HAP-1 (cell line): ENCODE data around the gene MPRIP.

Source experiments
- DNase-seq, 2 experiments: peaks; one replicate each; pipeline ENCODE4 v3.0.0-alpha.2; 2016 to 2020; ENCODE audit warnings: low spot score in 2 of 2
- H3K27me3 ChIP-seq: fragments of 250-450 bp; sonication (Bioruptor Pico); 2 replicates; pipeline ENCODE4 v1.5.1; 2020; ENCODE audit warnings: low read depth, mild to moderate bottlenecking, moderate library complexity
- H3K36me3 ChIP-seq: fragments of 250-450 bp; sonication (Bioruptor Pico); replicated peaks from 2 replicates; pipeline ENCODE4 v1.5.1; 2020; ENCODE audit warnings: mild to moderate bottlenecking
- H3K4me1 ChIP-seq: fragments of 250-450 bp; sonication (Bioruptor Pico); 2 replicates; pipeline ENCODE4 v1.5.1; 2020; ENCODE audit warnings: mild to moderate bottlenecking
- H3K4me3 ChIP-seq: fragments of 250-450 bp; sonication (Bioruptor Pico); 2 replicates; pipeline ENCODE4 v1.5.1; 2020; ENCODE audit warnings: mild to moderate bottlenecking, moderate library complexity
- H3K9me3 ChIP-seq: fragments of 250-450 bp; sonication (Bioruptor Pico); 2 replicates; pipeline ENCODE4 v1.5.1; 2020; ENCODE audit warnings: mild to moderate bottlenecking, moderate library complexity
- in situ Hi-C: fragments of 300-500 bp; cut with MboI; formaldehyde crosslinking; loops from 3 replicates; pipeline ENCODE4 v1.14.3; 2020; ENCODE audit warnings: low sequenced_read_pairs, inconsistent platforms, mixed read lengths

The MPRIP gene

DNA sequence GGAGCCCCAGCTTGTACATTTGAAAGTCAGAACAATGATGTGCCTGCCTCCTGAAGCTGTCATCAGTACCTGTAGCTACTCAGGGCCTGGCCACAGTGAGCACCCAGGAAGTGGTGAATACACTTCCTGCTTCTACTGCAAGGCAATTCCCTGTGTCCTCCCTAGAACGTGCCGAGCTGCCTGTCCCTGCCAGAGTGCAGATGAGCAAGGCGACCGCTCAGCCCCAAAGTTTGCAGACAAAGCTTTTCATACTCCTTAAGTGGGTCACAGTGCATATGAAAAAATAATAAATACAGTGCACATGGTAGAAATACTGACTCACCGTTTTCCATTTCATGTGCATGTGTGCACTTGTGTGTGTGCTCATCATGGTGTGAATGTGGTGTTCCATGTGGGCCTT, 77.3 kb downstream of the MPRIP start:
- Histone ChIP-seq H3K4me1 (peaks cover 8% of the 10 kb centered on the region), H3K4me3 (no peak overlapping the region), H3K36me3 (no peaks in the 10 kb centered on the region), H3K9me3 (no peaks in the 10 kb centered on the region), H3K27me3 (no peaks in the 10 kb centered on the region)
- in situ Hi-C loops: loop anchor here (10.0 kb wide), 1 partner anchor 55 kb away; no protein-coding TSS in a partner anchor
- no peak for DNase-seq

DNA sequence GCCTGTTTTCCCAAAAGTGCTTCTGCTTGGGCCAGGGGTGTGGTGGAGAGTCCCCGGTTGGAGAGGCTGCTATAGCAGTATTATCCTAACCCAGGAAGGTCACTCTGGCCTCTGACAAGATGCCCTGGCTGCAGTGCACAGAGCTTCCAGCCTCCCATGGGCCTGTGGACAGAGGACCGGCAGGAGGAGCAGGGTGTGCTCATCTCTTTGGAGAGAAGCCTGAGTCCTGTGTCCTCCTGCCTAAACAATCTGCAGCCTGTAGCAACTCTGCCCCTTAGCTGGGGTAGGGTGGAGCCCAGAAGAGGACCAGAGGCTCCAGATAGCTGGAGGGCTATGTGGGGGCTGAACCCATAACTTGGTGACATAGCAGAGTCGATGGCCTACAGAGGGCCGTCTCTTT, 78.0 kb downstream of the MPRIP start:
- no peaks in the 10 kb centered on the region for H3K27me3 ChIP-seq
- H3K4me3 ChIP-seq: no peak overlapping the region
- in situ Hi-C loops: no loop called here
- no peaks in the 10 kb centered on the region for H3K9me3 ChIP-seq
- H3K4me1 ChIP-seq: peaks cover 8% of the 10 kb centered on the region
- no peaks in the 10 kb centered on the region for H3K36me3 ChIP-seq
- no peak for DNase-seq

- H3K4me3 ChIP-seq: no peak overlapping the region
- no peaks in the 10 kb centered on the region for H3K27me3 ChIP-seq
- no peaks in the 10 kb centered on the region for H3K36me3 ChIP-seq
- H3K9me3 ChIP-seq: no peaks in the 10 kb centered on the region
- in situ Hi-C loops: no loop called here
- no peak for DNase-seq
- peaks cover 8% of the 10 kb centered on the region for H3K4me1 ChIP-seq
Measured at GRCh38 chr17:17120701-17121100, 78.4 kb downstream of the MPRIP start.

- peaks cover 8% of the 10 kb centered on the region for H3K4me1 ChIP-seq
- no peaks in the 10 kb centered on the region for H3K27me3 ChIP-seq
- no peak for DNase-seq
- no peaks in the 10 kb centered on the region for H3K36me3 ChIP-seq
- H3K4me3 ChIP-seq: no peak overlapping the region
- in situ Hi-C loops: no loop called here
- no peaks in the 10 kb centered on the region for H3K9me3 ChIP-seq
Measured at GRCh38 chr17:17121162-17121561, 78.9 kb downstream of the MPRIP start.

GRCh38 chr17:17122781-17123483, 80.7 kb downstream of the MPRIP start:
- no peak overlapping the region for H3K4me3 ChIP-seq
- peaks cover 3% of the 10 kb centered on the region; the same call in 1 of the 2 replicates for H3K36me3 ChIP-seq
- no peaks in the 10 kb centered on the region for H3K9me3 ChIP-seq
- no peaks in the 10 kb centered on the region for H3K27me3 ChIP-seq
- in situ Hi-C loops: no loop called here
- peaks cover 8% of the 10 kb centered on the region for H3K4me1 ChIP-seq
- DNase-seq: peak; percentile 27 to 64

DNA sequence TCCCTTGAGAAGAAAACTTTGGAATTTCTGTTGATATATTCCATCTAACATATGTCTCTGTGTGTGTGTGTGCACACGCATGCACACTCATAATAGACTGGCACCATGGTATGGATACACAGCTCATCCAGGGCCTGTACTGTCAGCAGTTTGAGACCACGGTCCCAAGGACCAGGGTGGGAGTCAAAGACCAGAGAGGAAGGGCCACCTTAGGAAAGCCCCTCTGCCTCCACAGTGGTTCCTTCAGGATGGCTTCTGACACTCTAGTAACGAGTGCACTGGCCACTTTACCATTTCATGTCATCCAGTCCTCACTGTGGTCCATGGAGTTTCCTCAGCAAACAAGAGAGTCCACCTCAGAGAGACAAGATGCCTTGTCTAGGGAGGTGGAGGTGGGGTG, 82.1 kb downstream of the MPRIP start:
- H3K9me3 ChIP-seq: no peaks in the 10 kb centered on the region
- in situ Hi-C loops: no loop called here
- H3K27me3 ChIP-seq: no peaks in the 10 kb centered on the region
- DNase-seq: no peak
- no peak overlapping the region for H3K4me3 ChIP-seq
- H3K36me3 ChIP-seq: peaks cover 3% of the 10 kb centered on the region; the same call in 1 of the 2 replicates
- H3K4me1 ChIP-seq: peaks cover 8% of the 10 kb centered on the region

DNA sequence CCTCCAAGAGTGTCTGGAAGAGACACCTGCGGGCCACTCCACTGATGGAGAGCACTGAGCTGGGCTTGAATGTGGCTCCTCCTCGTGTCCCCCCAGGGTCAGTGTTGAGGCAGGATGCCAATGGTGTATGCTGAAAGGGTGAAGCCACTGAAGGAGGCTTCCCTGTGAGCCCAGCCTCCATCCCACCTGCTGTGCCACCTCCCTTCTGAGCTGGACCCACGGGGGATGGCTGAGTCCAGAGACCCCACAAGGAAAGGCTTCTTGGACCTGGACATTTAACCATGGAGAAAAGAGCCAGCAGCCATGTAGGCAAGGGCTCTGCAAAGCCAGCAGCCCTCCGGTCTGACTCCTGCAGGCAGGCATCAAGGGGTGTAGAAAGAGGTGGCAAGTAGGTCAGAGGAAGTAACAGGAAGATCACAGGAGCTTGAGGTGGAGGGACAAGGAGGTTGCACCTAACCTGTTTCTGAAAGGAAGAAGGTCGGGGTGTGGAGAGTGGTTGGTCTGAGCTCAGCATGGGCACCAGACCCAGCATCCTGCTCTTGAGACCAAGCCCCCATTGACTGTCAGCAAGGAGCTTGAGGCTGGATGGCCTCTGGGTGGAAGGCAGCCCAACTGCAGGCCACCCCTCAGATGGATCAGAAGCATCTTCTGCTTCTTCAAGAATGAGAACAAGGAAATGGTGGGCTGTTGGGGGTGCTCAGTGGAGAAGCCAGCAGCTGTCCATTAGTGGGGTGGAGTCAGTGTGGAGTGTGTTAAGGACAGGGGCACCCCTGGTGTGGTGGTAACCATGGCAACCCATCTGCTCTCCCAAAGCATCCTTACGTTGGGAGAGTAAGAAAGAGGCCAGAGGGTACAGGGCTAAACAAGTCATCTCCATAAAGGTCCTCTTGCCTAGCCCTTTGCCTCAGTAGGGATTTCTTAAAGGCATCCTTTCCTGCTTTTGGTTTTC, 83.2 kb downstream of the MPRIP start:
- H3K4me3 ChIP-seq: no peak overlapping the region
- H3K9me3 ChIP-seq: no peaks in the 10 kb centered on the region
- H3K4me1 ChIP-seq: peaks cover 8% of the 10 kb centered on the region
- no peaks in the 10 kb centered on the region for H3K27me3 ChIP-seq
- in situ Hi-C loops: no loop called here
- peaks cover 6% of the 10 kb centered on the region; the same call in 1 of the 2 replicates for H3K36me3 ChIP-seq
- no peak for DNase-seq

DNA sequence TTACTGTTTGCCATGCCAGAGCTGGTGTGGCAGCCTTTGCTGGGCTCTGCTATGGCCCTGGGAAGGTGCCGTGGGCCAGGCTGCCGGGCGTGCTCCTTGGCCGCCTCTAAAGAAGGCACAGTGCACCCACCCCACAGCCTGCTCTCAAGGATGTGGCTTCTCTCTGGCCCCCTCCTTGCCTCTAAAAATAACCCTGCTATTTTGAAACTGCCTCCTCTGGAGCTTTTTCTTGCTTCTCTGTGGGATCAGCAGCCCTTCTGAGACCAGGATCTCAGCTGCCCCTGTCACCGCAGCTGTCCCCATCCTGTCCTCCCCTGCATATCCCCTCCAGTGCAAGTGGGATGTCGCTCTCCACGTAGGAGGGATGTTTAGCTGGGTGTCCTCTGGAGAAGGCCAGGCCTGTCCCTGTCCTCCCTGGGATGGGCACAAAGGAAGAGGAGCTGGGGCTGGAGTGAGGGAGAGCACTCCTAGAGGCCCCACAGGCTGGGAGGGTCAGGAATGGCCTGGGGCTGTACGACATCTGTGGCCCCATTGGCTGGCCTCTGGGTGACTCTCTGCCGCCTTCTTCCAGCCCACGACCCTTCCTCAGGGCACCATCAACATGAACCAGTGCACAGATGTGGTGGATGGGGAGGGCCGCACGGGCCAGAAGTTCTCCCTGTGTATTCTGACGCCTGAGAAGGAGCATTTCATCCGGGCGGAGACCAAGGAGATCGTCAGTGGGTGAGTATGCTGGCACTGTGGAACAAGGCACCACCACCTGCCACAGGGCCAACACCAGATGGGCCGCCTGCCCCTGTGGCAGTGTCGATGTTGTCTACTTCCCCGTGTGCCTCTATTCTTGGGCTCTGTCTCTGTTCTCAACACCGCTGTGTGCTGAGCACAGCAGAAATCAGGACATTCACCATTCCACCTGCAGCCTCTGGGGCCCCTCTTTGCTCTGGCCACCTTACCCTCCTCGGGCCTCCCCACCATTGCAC, 84.2 kb downstream of the MPRIP start:
- in situ Hi-C loops: no loop called here

GRCh38 chr17:17127156-17127555, 84.9 kb downstream of the MPRIP start:
- in situ Hi-C loops: no loop called here
- DNase-seq: no peak
- Histone ChIP-seq H3K36me3 (peaks cover 21% of the 10 kb centered on the region), H3K4me1 (peaks cover 8% of the 10 kb centered on the region), H3K9me3 (no peaks in the 10 kb centered on the region), H3K27me3 (no peaks in the 10 kb centered on the region), H3K4me3 (no peak overlapping the region)

More for the DNA sequence above, 84.2 kb downstream of the MPRIP start:
- H3K9me3 ChIP-seq: no peaks in the 10 kb centered on the region
- H3K36me3 ChIP-seq: peaks cover 16% of the 10 kb centered on the region
- no peak for DNase-seq
- no peak overlapping the region for H3K4me3 ChIP-seq
- peaks cover 8% of the 10 kb centered on the region for H3K4me1 ChIP-seq
- H3K27me3 ChIP-seq: no peaks in the 10 kb centered on the region

DNA sequence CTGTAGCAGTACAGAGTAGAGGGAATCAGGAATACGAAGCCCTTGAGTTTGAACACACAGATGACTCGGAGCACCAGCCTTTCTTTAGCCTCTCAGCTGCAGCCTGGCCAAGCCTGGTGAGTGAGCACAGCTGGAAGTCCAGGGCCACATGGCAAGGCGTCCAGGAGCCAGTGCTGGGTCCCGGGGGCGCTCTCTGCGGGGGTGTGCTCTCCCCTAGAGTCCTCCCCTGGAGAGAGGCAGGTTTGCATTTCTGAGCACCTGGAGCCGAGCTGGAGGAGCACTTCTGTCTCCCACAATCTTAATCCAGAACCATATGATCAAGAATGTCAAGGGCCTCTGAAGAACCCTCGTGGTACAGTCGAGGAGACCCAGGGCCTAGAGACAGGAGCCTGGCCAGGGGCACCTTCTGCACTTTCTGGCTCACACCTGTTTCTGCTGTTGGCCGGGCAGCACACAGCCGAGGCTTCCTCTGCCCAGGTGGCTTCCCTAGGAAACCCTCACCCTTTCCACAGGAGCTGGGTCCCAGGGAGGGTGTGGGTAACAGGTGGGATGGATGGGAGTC, 85.6 kb downstream of the MPRIP start:
- no peaks in the 10 kb centered on the region for H3K9me3 ChIP-seq
- no peaks in the 10 kb centered on the region for H3K27me3 ChIP-seq
- H3K4me3 ChIP-seq: no peak overlapping the region
- no peak for DNase-seq
- peaks cover 21% of the 10 kb centered on the region for H3K36me3 ChIP-seq
- H3K4me1 ChIP-seq: peaks cover 4% of the 10 kb centered on the region
- in situ Hi-C loops: no loop called here

GRCh38 chr17:17128476-17129075, 86.3 kb downstream of the MPRIP start:
- Histone ChIP-seq H3K4me1 (no peaks in the 10 kb centered on the region), H3K9me3 (no peaks in the 10 kb centered on the region), H3K27me3 (no peaks in the 10 kb centered on the region), H3K36me3 (peaks cover 21% of the 10 kb centered on the region), H3K4me3 (no peak overlapping the region)
- in situ Hi-C loops: no loop called here
- DNase-seq: no peak

DNA sequence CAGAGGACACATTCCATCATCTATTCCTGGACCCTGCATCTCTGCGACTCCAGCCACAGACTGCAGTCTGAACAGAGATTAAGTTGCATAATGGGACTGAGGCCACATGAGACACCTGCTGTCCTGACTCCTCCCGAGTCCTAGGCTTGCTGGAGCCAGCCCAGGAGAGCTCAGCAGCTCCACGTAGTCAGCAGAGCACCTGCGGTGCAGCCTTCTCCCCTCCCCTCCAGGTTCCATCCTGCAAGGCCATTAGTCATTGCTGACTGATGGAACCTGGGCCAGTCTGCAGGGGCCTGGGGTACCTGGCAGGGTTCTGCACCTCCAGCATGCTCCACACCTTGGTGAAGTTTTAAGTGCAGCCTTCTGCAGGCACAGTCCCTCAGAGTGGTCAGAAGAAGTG, 87.2 kb downstream of the MPRIP start:
- Histone ChIP-seq H3K9me3 (no peaks in the 10 kb centered on the region), H3K4me3 (no peak overlapping the region), H3K36me3 (peaks cover 21% of the 10 kb centered on the region), H3K4me1 (no peaks in the 10 kb centered on the region), H3K27me3 (no peaks in the 10 kb centered on the region)
- in situ Hi-C loops: no loop called here
- no peak for DNase-seq
